Ascending aorta (tissue), 2 donors: Measurements from ENCODE around the gene ZGPAT. TPM values are rescaled to one million over a fixed set of nuclear protein-coding genes. Genes with fewer than 3 reads are reported as not detected.
"Not testable (repeated sequence)": the region's sequence is repeated elsewhere in the genome, so short reads cannot be mapped to it uniquely, and the experiment has no call there.

Source experiments
- DNase-seq, 2 donors: peaks; one replicate each; pipeline ENCODE4 v3.0.0-alpha.2; 2019; ENCODE audit warnings: low spot score in 2 of 2
- H3K27ac ChIP-seq, 2 donors: fragments of 200-600 bp; sonication (generic); one replicate each; pipeline ENCODE4 v1.5.1; 2016 to 2017; ENCODE audit warnings: mild to moderate bottlenecking in 1 of 2
- H3K27me3 ChIP-seq: fragments of 200-600 bp; sonication (generic); one replicate; pipeline ENCODE4 v1.5.1; 2017
- H3K36me3 ChIP-seq, 2 donors: fragments of 200-600 bp; sonication (generic); one replicate each; pipeline ENCODE4 v1.5.1; 2016
- H3K4me1 ChIP-seq, 2 donors: fragments of 200-600 bp; sonication (generic); one replicate each; pipeline ENCODE4 v1.5.1; 2016 to 2017; ENCODE audit warnings: mild to moderate bottlenecking in 1 of 2
- H3K4me3 ChIP-seq, 2 donors: fragments of 200-600 bp; sonication (generic); one replicate each; pipeline ENCODE4 v1.5.1; 2016 to 2017; ENCODE audit warnings: mild to moderate bottlenecking in 1 of 2
- H3K9me3 ChIP-seq, 2 donors: fragments of 200-600 bp; sonication (generic); one replicate each; pipeline ENCODE4 v1.5.1; 2016
- CTCF ChIP-seq, 3 experiments: fragments of 200-600 bp in 2 of 3; fragments of 450-650 bp in 1 of 3; sonication (generic) in 2 of 3; IDR thresholded peaks; one replicate each; pipeline ENCODE4 v1.5.1; 2016 to 2019; ENCODE audit warnings: antibody characterized with exemption in 3 of 3, mild to moderate bottlenecking in 1 of 3, moderate library complexity in 1 of 3
- intact Hi-C: fragments of 100-400 bp; cut with DNase I; formaldehyde crosslinking; loops from one replicate; pipeline ENCODE4 v1.15.1; 2023
- total RNA-seq: library from RNA; depleted of rRNA; stranded (reverse); fragments of >200 nt; gene quantifications from one replicate; pipeline ENCODE4 v1.1.0, GENCODE V29; 2016

ZGPAT gene
- total RNA-seq, 1 donor from 2014 or later = 42.4 TPM

GRCh38 chr20:63664861-63665594, 42.8 kb upstream of the ZGPAT start:
- no peak for TF ChIP-seq CTCF (IDR thresholded peaks at IDR 0.05)
- no peak overlapping the region for H3K27ac ChIP-seq
- H3K27me3 ChIP-seq = no peaks in the 10 kb centered on the region
- H3K36me3 ChIP-seq = peaks cover 47 to 66% of the 10 kb centered on the region in 2 donors
- no peaks in the 10 kb centered on the region for H3K9me3 ChIP-seq
- DNase-seq = no peak
- intact Hi-C loops = loop anchor here (5.0 kb wide), 1 partner anchor 32 kb away; the partner anchor contains the start of gene TNFRSF6B
- H3K4me1 ChIP-seq = no peaks in the 10 kb centered on the region
- no peak overlapping the region for H3K4me3 ChIP-seq

DNA sequence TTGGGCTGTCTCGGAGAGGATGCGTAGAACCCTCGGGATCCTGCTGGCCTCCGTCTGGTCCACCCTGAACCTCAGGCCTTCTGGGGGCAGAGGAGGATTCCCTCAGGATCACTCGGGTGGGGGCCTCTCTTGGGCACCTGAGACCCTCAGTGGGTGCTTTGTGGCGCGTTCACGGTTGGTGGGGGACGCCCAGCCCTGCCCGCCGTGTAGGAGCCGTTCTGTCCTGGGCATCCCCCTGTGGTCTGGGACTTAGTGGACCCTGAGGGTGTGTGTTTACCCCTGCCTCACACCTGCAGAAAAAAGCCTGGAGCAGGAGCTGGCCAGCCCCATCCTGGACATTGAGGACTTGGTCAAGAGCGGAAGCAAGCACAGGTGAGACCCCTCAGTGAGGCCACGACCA, 42.1 kb upstream of the ZGPAT start:
- intact Hi-C loops = no loop called here
- H3K9me3 ChIP-seq = no peaks in the 10 kb centered on the region
- H3K27me3 ChIP-seq = no peaks in the 10 kb centered on the region
- H3K4me1 ChIP-seq = no peaks in the 10 kb centered on the region
- H3K4me3 ChIP-seq = no peak overlapping the region
- TF ChIP-seq CTCF (IDR thresholded peaks at IDR 0.05) = no peak
- DNase-seq = no peak
- no peak overlapping the region for H3K27ac ChIP-seq
- peaks cover 47 to 65% of the 10 kb centered on the region in 2 donors for H3K36me3 ChIP-seq

DNA sequence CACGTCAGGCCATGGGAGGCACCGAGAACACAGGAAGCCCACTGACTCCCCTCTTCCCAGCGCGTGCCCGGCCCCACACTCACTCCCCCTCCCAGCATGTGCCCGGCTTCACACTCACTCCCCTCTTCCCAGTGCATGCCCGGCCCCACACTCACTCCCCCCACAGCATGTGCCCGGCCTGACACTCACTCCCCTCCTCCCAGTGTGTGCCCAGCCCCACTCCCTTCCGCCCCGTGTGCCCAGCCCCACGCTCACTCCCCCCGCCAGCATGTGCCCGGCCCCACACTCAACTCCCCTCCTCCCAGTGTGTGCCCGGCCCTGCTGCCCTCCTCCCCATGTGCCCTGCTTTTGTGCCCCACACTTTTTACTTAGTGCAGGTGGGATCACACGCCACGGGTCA, 40.0 kb upstream of the ZGPAT start:
- Histone ChIP-seq H3K9me3 (no peaks in the 10 kb centered on the region), H3K36me3 (peaks cover 52 to 53% of the 10 kb centered on the region in 2 donors), H3K27ac (no peak overlapping the region), H3K4me1 (no peaks in the 10 kb centered on the region), H3K4me3 (no peak overlapping the region), H3K27me3 (no peaks in the 10 kb centered on the region)
- no peak for DNase-seq
- intact Hi-C loops = no loop called here
- TF ChIP-seq CTCF (IDR thresholded peaks at IDR 0.05) = no peak

DNA sequence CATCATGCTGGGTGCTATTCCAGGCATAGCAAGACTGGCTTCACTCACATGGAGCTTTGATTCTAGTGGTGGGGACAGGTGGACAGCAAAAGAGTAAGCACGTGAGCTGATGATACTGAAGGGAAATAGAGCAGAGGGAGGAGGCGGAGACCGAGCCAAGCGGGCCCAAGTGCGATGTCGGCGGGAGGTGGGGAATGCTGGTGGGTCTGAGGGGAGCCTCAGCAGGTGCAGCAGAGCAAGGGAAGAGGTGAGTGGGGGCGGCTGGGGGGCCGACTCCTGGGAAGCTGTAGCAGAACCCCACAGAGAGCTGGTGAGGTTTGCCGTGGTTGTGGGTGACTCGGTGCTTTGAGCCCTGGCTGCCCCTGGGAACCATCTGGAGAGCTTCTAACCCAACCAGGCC, 39.5 kb upstream of the ZGPAT start:
- H3K27me3 ChIP-seq = no peaks in the 10 kb centered on the region
- H3K27ac ChIP-seq = no peak overlapping the region
- H3K4me1 ChIP-seq = no peaks in the 10 kb centered on the region
- no peaks in the 10 kb centered on the region for H3K9me3 ChIP-seq
- no peak overlapping the region for H3K4me3 ChIP-seq
- intact Hi-C loops = no loop called here
- H3K36me3 ChIP-seq = peaks cover 51 to 53% of the 10 kb centered on the region in 2 donors
- no peak for DNase-seq
- TF ChIP-seq CTCF (IDR thresholded peaks at IDR 0.05) = no peak

DNA sequence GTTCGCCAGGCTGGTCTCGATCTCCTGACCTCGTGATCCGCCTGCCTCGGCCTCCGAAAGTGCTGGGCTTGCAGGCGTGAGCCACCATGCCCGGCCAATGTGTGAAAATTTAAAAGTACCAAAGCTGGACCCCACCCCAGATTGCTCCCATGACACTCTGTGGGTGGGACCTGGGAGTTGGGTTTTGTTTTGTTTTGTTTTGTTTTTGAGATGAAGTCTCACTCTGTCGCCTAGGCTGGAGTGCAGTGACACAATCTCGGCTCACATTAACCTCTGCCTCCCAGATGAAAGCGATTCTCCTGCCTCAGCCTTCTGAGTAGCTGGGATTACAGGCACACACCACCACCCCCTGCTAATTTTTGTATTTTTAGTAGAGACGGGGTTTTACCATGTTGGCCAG, 36.1 kb upstream of the ZGPAT start:
- H3K4me3 ChIP-seq, H3K9me3 ChIP-seq, H3K27me3 ChIP-seq, H3K27ac ChIP-seq, DNase-seq, intact Hi-C loops, H3K4me1 ChIP-seq: not testable (repeated sequence)
- peaks cover 59 to 71% of the 10 kb centered on the region in 2 donors for H3K36me3 ChIP-seq

GRCh38 chr20:63672666-63673065, 35.2 kb upstream of the ZGPAT start:
- intact Hi-C loops = no loop called here
- no peaks in the 10 kb centered on the region for H3K4me1 ChIP-seq

More at GRCh38 chr20:63672666-63673065, 35.2 kb upstream of the ZGPAT start:
- H3K27ac ChIP-seq = no peak overlapping the region
- no peak for TF ChIP-seq CTCF (IDR thresholded peaks at IDR 0.05)
- no peak overlapping the region for H3K4me3 ChIP-seq
- peaks cover 56 to 66% of the 10 kb centered on the region in 2 donors for H3K36me3 ChIP-seq
- no peak for DNase-seq
- no peaks in the 10 kb centered on the region for H3K27me3 ChIP-seq
- H3K9me3 ChIP-seq = no peaks in the 10 kb centered on the region
